CD4-positive, CD25-positive, alpha-beta regulatory T cell (primary cell): ENCODE data around the gene XPR1. TPM values are rescaled to one million over a fixed set of nuclear protein-coding genes. Genes with fewer than 3 reads are reported as not detected.
"Not testable (repeated sequence)": the region's sequence is repeated elsewhere in the genome, so short reads cannot be mapped to it uniquely, and the experiment has no call there.

Experiments
- ATAC-seq, 2 donors: fragments of 150-1000 bp; cut with Tn5 transposase; one replicate each; pipeline ENCODE4 v1.10.0; 2021; ENCODE audit warnings: low read depth in 2 of 2, moderate number of reproducible peaks in 2 of 2, moderate library complexity in 1 of 2
- DNase-seq, 3 donors: peaks; one replicate each; pipeline versions ENCODE4 v3.0.0 to v3.0.0-alpha.2; 2012 to 2022; ENCODE audit warnings: mixed read lengths in 1 of 3
- H3K27ac ChIP-seq: one replicate; pipeline ENCODE4 v1.7.0; 2013; ENCODE audit warnings: mild to moderate bottlenecking, low read length; ENCODE audit not compliant: insufficient read depth, poor library complexity, severe bottlenecking
- H3K27me3 ChIP-seq: one replicate; pipeline ENCODE4 v1.7.0; 2013; ENCODE audit warnings: low read length; ENCODE audit not compliant: control insufficient read depth, insufficient read depth
- H3K36me3 ChIP-seq: one replicate; pipeline ENCODE4 v1.7.0; 2013; ENCODE audit warnings: mild to moderate bottlenecking, low read length, moderate library complexity; ENCODE audit not compliant: control insufficient read depth, insufficient read depth
- H3K4me1 ChIP-seq: 2 replicates; pipeline ENCODE4 v1.7.0; 2013; ENCODE audit warnings: mild to moderate bottlenecking, low read length; ENCODE audit not compliant: insufficient read depth, control insufficient read depth, poor library complexity, severe bottlenecking
- H3K4me3 ChIP-seq: one replicate; pipeline ENCODE4 v1.7.0; 2013; ENCODE audit warnings: low read depth, mild to moderate bottlenecking, low read length, moderate library complexity
- H3K9me3 ChIP-seq, 2 experiments: 1 replicate in 1 of 2; 2 replicates in 1 of 2; pipeline ENCODE4 v1.7.0; 2013; ENCODE audit warnings: low read length in 2 of 2, mild to moderate bottlenecking in 1 of 2, moderate library complexity in 1 of 2; ENCODE audit not compliant: control insufficient read depth in 2 of 2
- H3K27ac Mint-ChIP-seq, 3 donors: one replicate each; pipeline ENCODE4 v1.8.0; 2020 to 2022; ENCODE audit warnings: mild to moderate bottlenecking in 3 of 3, mixed read lengths in 3 of 3, moderate library complexity in 2 of 3
- H3K27me3 Mint-ChIP-seq: one replicate; pipeline ENCODE4 v1.8.0; 2022; ENCODE audit warnings: mild to moderate bottlenecking, mixed read lengths
- H3K36me3 Mint-ChIP-seq: one replicate; pipeline ENCODE4 v1.8.0; 2020; ENCODE audit warnings: mixed read lengths
- H3K4me1 Mint-ChIP-seq, 4 donors: one replicate each; pipeline ENCODE4 v1.8.0; 2020 to 2022; ENCODE audit warnings: mixed read lengths in 4 of 4, mild to moderate bottlenecking in 1 of 4
- H3K4me3 Mint-ChIP-seq, 4 donors: one replicate each; pipeline ENCODE4 v1.8.0; 2020 to 2022; ENCODE audit warnings: mild to moderate bottlenecking in 4 of 4, mixed read lengths in 4 of 4, moderate library complexity in 3 of 4
- H3K9me3 Mint-ChIP-seq, 7 donors: one replicate each; pipeline ENCODE4 v1.8.0; 2020 to 2022; ENCODE audit warnings: mixed read lengths in 7 of 7, mild to moderate bottlenecking in 3 of 7, moderate library complexity in 2 of 7
- polyA plus RNA-seq, 4 donors: library from polyadenylated mRNA; unstranded; fragments of 300-500 nt; fragmentation: Illumina TruSeq; gene quantifications; one replicate each; pipeline ENCODE4 v1.2.3, GENCODE V29; 2021
- total RNA-seq: library from RNA; stranded (reverse); gene quantifications from one replicate; pipeline ENCODE4 v1.2.3, GENCODE V29; 2022

XPR1 gene
- total and polyA plus RNA-seq, 5 donors from 2014 or later, result 6.4 to 24.2 (median 11.1) TPM

DNA sequence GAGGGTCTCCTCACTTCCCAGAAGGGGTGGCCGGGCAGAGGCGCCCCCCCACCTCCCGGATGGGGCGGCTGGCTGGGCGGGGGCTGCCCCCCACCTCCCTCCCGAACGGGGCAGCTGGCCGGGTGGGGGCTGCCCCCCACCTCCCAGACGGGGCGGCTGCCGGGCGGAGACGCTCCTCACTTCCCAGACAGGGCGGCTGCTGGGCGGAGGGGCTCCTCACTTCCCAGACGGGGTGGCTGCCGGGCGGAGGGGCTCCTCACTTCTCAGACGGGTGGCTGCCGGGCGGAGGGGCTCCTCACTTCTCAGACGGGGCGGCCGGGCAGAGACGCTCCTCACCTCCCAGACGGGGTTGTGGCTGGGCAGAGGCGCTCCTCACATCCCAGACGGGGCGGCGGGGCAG is 78.9 kb downstream of the XPR1 start:
- H3K9me3 Mint-ChIP-seq, ATAC-seq: not testable (repeated sequence)

DNA sequence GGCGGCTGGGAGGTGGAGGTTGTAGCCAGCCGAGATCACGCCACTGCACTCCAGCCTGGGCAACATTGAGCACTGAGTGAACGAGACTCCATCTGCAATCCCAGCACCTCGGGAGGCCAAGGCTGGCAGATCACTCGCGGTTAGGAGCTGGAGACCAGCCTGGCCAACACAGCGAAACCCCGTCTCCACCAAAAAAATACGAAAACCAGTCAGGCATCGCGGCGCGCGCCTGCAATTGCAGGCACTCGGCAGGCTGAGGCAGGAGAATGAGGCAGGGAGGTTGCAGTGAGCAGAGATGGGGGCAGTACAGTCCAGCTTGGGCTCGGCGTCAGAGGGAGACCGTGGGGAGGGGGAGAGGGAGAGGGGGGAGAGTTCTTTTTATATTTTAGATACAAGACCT is 79.4 kb downstream of the XPR1 start:
- H3K4me3 ChIP-seq, result not testable (repeated sequence)

More for the DNA sequence above, 78.9 kb downstream of the XPR1 start:
- not testable (repeated sequence) for H3K27ac ChIP-seq, H3K27me3 ChIP-seq, H3K4me3 ChIP-seq, H3K4me1 ChIP-seq, H3K36me3 ChIP-seq, H3K27me3 Mint-ChIP-seq, H3K4me3 Mint-ChIP-seq, H3K27ac Mint-ChIP-seq, DNase-seq, H3K9me3 ChIP-seq
- Mint-ChIP-seq H3K36me3 (peaks cover 25% of the 10 kb centered on the region), H3K4me1 (peaks cover under 1 to 21% (median 16%) of the 10 kb centered on the region in 4 donors)

DNA sequence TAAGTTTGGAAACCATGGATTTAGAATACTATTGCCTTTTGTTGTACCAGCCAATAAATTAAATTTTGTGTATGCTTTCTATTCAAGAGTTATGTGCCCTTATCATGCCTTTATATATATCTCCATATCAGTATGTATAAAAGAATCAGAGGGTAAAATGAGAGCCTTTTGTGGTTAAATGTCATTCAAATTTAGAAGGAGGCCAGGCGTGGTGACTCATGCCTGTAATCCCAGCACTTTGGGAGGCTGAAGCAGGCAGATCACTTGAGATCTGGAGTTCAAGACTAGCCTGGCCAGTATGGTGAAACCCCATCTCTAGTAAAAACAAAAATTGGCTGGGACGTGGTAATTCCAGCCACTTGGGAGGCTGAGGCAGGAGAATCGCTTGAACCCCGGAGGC is 88.9 kb downstream of the XPR1 start:
- no peak overlapping the region for H3K4me3 ChIP-seq
- no peaks in the 10 kb centered on the region for H3K4me1 ChIP-seq
- H3K36me3 Mint-ChIP-seq, result peaks cover 8% of the 10 kb centered on the region
- no peaks in the 10 kb centered on the region for H3K36me3 ChIP-seq
- no peaks in the 10 kb centered on the region for H3K27me3 ChIP-seq
- no peaks in the 10 kb centered on the region for H3K9me3 ChIP-seq
- peaks cover 13 to 23% (median 17%) of the 10 kb centered on the region in 4 donors for H3K4me1 Mint-ChIP-seq
- no peak overlapping the region for H3K27ac Mint-ChIP-seq
- H3K27me3 Mint-ChIP-seq, result no peaks in the 10 kb centered on the region
- no peak overlapping the region for H3K4me3 Mint-ChIP-seq
- no peak overlapping the region for H3K27ac ChIP-seq
- DNase-seq (no peak), ATAC-seq (no peak)
- H3K9me3 Mint-ChIP-seq, result peaks cover 0 to 4% (median 0%) of the 10 kb centered on the region in 7 donors

More for the DNA sequence above, 79.4 kb downstream of the XPR1 start:
- H3K27ac Mint-ChIP-seq, H3K4me3 Mint-ChIP-seq, H3K9me3 ChIP-seq, ATAC-seq, H3K36me3 ChIP-seq, H3K27ac ChIP-seq, DNase-seq, H3K27me3 ChIP-seq, H3K9me3 Mint-ChIP-seq, H3K4me1 ChIP-seq, H3K27me3 Mint-ChIP-seq: not testable (repeated sequence)
- Mint-ChIP-seq H3K4me1 (peaks cover 5 to 21% (median 16%) of the 10 kb centered on the region in 4 donors), H3K36me3 (peaks cover 25% of the 10 kb centered on the region)

DNA sequence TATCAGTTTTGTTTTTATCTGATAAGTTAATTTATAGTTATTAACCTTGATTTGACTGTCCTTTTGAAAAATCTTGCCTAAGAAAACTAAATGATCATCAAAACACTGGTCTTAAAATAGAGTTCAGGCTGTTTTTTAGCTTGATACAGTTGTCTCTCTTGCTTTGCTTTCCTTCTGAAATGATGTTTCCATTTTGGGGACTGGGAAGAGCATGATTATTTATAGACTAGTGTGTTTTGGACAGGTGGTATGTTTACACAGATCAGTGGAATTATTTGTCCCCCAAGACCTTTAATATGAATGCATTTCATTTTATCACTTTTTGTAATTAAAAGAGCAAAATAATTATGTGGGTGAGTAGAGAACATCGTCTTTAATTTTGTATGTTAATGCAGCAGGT is 90.8 kb downstream of the XPR1 start:
- peaks cover 0 to 6% (median 3%) of the 10 kb centered on the region in 7 donors for H3K9me3 Mint-ChIP-seq
- DNase-seq (no peak), ATAC-seq (no peak)
- Histone ChIP-seq H3K4me1 (no peaks in the 10 kb centered on the region), H3K27ac (no peak overlapping the region), H3K4me3 (no peak overlapping the region), H3K27me3 (no peaks in the 10 kb centered on the region), H3K36me3 (no peaks in the 10 kb centered on the region), H3K9me3 (peaks cover under 1 to 3% of the 10 kb centered on the region in 2 experiments)
- no peaks in the 10 kb centered on the region for H3K27me3 Mint-ChIP-seq
- H3K4me3 Mint-ChIP-seq, result no peak overlapping the region
- peaks cover 9 to 14% (median 11%) of the 10 kb centered on the region in 4 donors for H3K4me1 Mint-ChIP-seq
- H3K27ac Mint-ChIP-seq, result no peak overlapping the region
- H3K36me3 Mint-ChIP-seq, result peaks cover 17% of the 10 kb centered on the region

DNA sequence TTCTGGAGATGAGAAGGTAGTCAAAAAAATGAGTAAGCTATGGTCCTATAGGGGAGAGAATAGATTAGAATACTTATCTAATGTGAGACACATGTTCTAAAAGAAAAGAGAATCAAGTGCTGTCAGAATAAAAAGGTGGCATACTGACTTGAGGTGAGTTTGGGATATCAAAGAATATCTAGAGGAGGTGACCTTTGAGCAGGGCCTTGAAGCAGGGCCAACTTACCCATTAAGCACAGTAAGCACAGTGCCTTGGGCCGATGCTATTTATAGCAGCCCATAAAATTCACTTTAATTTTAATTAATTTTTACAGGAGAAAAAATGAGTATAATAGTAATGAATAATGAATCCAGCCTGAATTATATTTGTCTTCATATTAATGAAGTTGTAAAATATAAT is 92.2 kb downstream of the XPR1 start:
- Mint-ChIP-seq H3K27ac (no peak overlapping the region), H3K4me1 (peaks cover 6 to 13% (median 9%) of the 10 kb centered on the region in 4 donors), H3K36me3 (peaks cover 26% of the 10 kb centered on the region), H3K27me3 (no peaks in the 10 kb centered on the region), H3K9me3 (peaks cover 2 to 15% (median 6%) of the 10 kb centered on the region in 7 donors), H3K4me3 (no peak overlapping the region)
- Histone ChIP-seq H3K27ac (no peak overlapping the region), H3K4me1 (no peaks in the 10 kb centered on the region), H3K4me3 (no peak overlapping the region), H3K9me3 (peaks cover 2 to 6% of the 10 kb centered on the region in 2 experiments), H3K27me3 (no peaks in the 10 kb centered on the region), H3K36me3 (no peaks in the 10 kb centered on the region)
- DNase-seq (no peak), ATAC-seq (no peak)

DNA sequence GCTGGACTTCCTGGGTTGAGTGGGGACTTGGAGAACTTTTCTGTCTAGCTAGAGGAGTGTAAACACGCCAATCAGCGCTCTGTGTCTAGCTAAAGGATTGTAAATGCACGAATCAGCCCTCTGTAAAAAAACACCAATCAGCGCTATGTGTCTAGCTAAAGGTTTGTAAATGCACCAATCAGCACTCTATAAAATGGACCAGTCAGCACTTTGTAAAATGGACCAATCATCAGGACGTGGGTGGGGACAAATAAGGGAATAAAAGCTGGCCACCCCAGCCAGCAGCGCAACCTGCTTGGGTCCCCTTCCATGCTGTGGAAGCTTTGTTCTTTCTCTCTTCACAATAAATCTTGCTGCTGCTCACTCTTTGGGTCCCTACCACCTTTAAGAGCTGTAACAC is 94.2 kb downstream of the XPR1 start:
- H3K4me1 ChIP-seq, ATAC-seq, H3K36me3 ChIP-seq, DNase-seq, H3K27ac ChIP-seq, H3K4me3 Mint-ChIP-seq, H3K27ac Mint-ChIP-seq, H3K27me3 ChIP-seq, H3K27me3 Mint-ChIP-seq, H3K4me1 Mint-ChIP-seq, H3K4me3 ChIP-seq: not testable (repeated sequence)
- Mint-ChIP-seq H3K9me3 (peaks cover 2 to 30% (median 10%) of the 10 kb centered on the region in 7 donors), H3K36me3 (peaks cover 40% of the 10 kb centered on the region)
- H3K9me3 ChIP-seq, result peaks cover 14 to 15% of the 10 kb centered on the region in 2 experiments

DNA sequence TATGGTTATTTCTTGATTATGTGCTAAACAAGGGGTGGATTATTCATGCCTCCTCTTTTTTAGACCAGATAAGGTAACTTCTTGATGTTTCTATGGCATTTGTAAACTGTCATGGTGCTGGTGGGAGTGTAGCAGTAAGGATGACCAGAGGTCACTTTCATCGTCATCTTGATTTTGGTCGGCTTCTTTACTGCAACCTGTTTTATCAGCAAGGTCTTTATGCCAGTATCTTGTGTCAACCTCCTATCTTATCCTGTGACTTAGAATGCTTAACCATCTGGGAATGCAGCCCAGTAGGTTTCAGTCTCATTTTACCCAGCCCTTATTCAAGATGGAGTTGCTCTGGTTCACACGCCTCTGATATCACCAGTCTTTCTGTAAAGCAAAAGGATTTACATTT is 95.9 kb downstream of the XPR1 start:
- H3K4me1 ChIP-seq, H3K27me3 Mint-ChIP-seq, H3K27ac ChIP-seq, H3K4me1 Mint-ChIP-seq, H3K4me3 ChIP-seq, H3K27me3 ChIP-seq, H3K36me3 ChIP-seq, H3K27ac Mint-ChIP-seq, DNase-seq, H3K4me3 Mint-ChIP-seq, ATAC-seq: not testable (repeated sequence)
- H3K9me3 Mint-ChIP-seq, result peaks cover 3 to 40% (median 15%) of the 10 kb centered on the region in 7 donors
- peaks cover 21 to 25% of the 10 kb centered on the region in 2 experiments for H3K9me3 ChIP-seq
- peaks cover 44% of the 10 kb centered on the region for H3K36me3 Mint-ChIP-seq

DNA sequence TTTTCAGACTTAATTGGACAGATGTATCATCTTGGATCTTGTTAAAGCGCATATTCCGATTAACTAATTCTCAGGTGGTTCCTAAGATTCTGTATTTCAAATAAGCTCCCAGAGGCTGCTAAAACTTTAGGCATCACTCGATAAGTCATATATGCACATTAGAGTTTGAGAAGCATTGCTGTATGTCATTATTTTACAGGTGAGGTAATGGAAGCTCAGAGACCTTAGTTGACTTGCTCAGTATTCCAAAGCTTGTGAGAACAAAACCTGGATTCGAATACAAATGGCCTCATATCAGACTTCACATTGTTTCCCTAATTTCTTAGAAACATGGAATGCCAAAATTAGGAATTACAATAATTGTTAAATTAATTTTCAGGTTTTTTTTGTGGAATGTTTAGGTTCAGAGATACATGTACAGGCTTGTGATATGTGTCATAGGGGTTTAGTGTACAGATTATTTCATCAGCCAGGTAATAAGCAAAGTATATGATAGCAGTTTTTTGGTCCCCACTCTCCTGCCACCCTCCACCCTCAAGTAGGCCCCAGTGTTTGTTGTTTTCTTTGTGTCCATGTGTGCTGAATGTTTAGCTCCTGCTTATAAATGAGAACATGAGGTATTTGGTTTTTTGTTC is 96.8 kb downstream of the XPR1 start:
- H3K4me1 Mint-ChIP-seq, result peaks cover 0 to 6% (median 4%) of the 10 kb centered on the region in 4 donors
- no peaks in the 10 kb centered on the region for H3K27me3 Mint-ChIP-seq
- H3K27me3 ChIP-seq, result no peaks in the 10 kb centered on the region
- no peak overlapping the region for H3K27ac Mint-ChIP-seq
- no peaks in the 10 kb centered on the region for H3K36me3 ChIP-seq
- H3K4me3 ChIP-seq, result no peak overlapping the region
- no peak for ATAC-seq
- DNase-seq, result no peak
- no peaks in the 10 kb centered on the region for H3K4me1 ChIP-seq
- H3K9me3 ChIP-seq, result peaks cover 27 to 34% of the 10 kb centered on the region in 2 experiments
- peaks cover 8 to 47% (median 17%) of the 10 kb centered on the region in 7 donors for H3K9me3 Mint-ChIP-seq
- peaks cover 48% of the 10 kb centered on the region for H3K36me3 Mint-ChIP-seq
- H3K27ac ChIP-seq, result no peak overlapping the region
- H3K4me3 Mint-ChIP-seq, result no peak overlapping the region
